H1 (cell line): ENCODE results near the gene DNMT3L. TPM values are rescaled to one million over a fixed set of nuclear protein-coding genes. Genes with fewer than 3 reads are reported as not detected.

Source experiments
- RAD21 ChIP-seq, 2 experiments: IDR thresholded peaks in 1 of 2; conservative IDR thresholded peaks in 1 of 2; 2 replicates each; pipeline ENCODE4 v1.6.1; 2011; ENCODE audit warnings: low read depth in 2 of 2, low read length in 2 of 2, improper control_type of control experiment in 1 of 2, inconsistent platforms in 1 of 2, mild to moderate bottlenecking in 1 of 2, moderate library complexity in 1 of 2
- polyA plus RNA-seq, 7 experiments: library from polyadenylated mRNA; depleted of rRNA in 3 of 7; stranded (reverse) in 5 of 7; unstranded in 2 of 7; fragments of >200 nt in 5 of 7; fragments of 200-250 nt in 2 of 7; gene quantifications; 1 replicate in 5 of 7; 2 replicates in 1 of 7; 4 replicates in 1 of 7; pipeline versions ENCODE4 v1.2.1 to v1.2.3, GENCODE V29; 2011 to 2013; ENCODE audit warnings: missing spikeins in 2 of 7, mixed read lengths in 2 of 7
- total RNA-seq: library from RNA; stranded (reverse); fragmentation: NEBNext Ultra II Directional; extraction: Animal tissue kit (Norgen Biotek cat#: 25700); gene quantifications from 2 replicates; pipeline ENCODE4 v1.2.1, GENCODE V29; 2021

The DNMT3L gene
- total and polyA plus RNA-seq, 2 of the 8 experiments (the other 6 are each of a cell fraction or from before 2014, with no cell fraction given): 0.06 TPM; not detected in 1

GRCh38 chr21:44262338-44263056 is 800 bp upstream of the DNMT3L start (continued):
- TF ChIP-seq RAD21 (IDR thresholded peaks at IDR 0.05 in 1 of 2, conservative IDR thresholded peaks at IDR 0.05 in 1 of 2; ENCODE audit: low read depth in 2 of 2, low read length in 2 of 2): no peak
